ENCODE data around the gene ACCS.

The ACCS gene

GRCh38 chr11:44031549-44031948 is 34.5 kb upstream of the ACCS start:
- H3K4me1 Mint-ChIP-seq, result no peaks in the 10 kb centered on the region
- H3K36me3 Mint-ChIP-seq (ENCODE audit: low read depth), result no peaks in the 10 kb centered on the region
- H3K9me3 Mint-ChIP-seq, result no peaks in the 10 kb centered on the region
- ATAC-seq, result no peak
- DNase-seq, result no peak
- no peak overlapping the region for H3K27ac Mint-ChIP-seq
- no peak overlapping the region for H3K4me3 Mint-ChIP-seq
- H3K27me3 Mint-ChIP-seq, result peaks cover 21% of the 10 kb centered on the region

GRCh38 chr11:44032299-44033085 is 33.6 kb upstream of the ACCS start:
- Mint-ChIP-seq H3K4me1 (no peaks in the 10 kb centered on the region), H3K27ac (no peak overlapping the region), H3K9me3 (no peaks in the 10 kb centered on the region), H3K4me3 (no peak overlapping the region), H3K27me3 (peaks cover 21% of the 10 kb centered on the region), H3K36me3 (ENCODE audit: low read depth) (no peaks in the 10 kb centered on the region)
- no peak for ATAC-seq
- no peak for DNase-seq

GRCh38 chr11:44033411-44033850 is 32.6 kb upstream of the ACCS start:
- H3K27me3 Mint-ChIP-seq, result peaks cover 26% of the 10 kb centered on the region
- no peak for ATAC-seq

GRCh38 chr11:44033856-44034255 is 32.2 kb upstream of the ACCS start:
- H3K4me3 Mint-ChIP-seq, result no peak overlapping the region
- no peak for DNase-seq
- no peaks in the 10 kb centered on the region for H3K9me3 Mint-ChIP-seq
- peaks cover 24% of the 10 kb centered on the region for H3K27me3 Mint-ChIP-seq
- H3K36me3 Mint-ChIP-seq (ENCODE audit: low read depth), result no peaks in the 10 kb centered on the region
- no peak for ATAC-seq
- no peak overlapping the region for H3K27ac Mint-ChIP-seq
- no peaks in the 10 kb centered on the region for H3K4me1 Mint-ChIP-seq

More at GRCh38 chr11:44033411-44033850, 32.6 kb upstream of the ACCS start:
- Mint-ChIP-seq H3K4me1 (no peaks in the 10 kb centered on the region), H3K9me3 (no peaks in the 10 kb centered on the region), H3K36me3 (ENCODE audit: low read depth) (no peaks in the 10 kb centered on the region), H3K27ac (no peak overlapping the region), H3K4me3 (no peak overlapping the region)
- no peak for DNase-seq

- Mint-ChIP-seq H3K4me3 (no peak overlapping the region), H3K36me3 (ENCODE audit: low read depth) (no peaks in the 10 kb centered on the region), H3K27ac (no peak overlapping the region), H3K9me3 (no peaks in the 10 kb centered on the region), H3K4me1 (no peaks in the 10 kb centered on the region), H3K27me3 (peaks cover 16% of the 10 kb centered on the region)
- DNase-seq (no peak), ATAC-seq (no peak)
These were observed 31.4 kb upstream of the ACCS start for GRCh38 chr11:44034639-44035038.

GRCh38 chr11:44036811-44037657 is 29.0 kb upstream of the ACCS start:
- peaks cover 5% of the 10 kb centered on the region for H3K27me3 Mint-ChIP-seq
- H3K36me3 Mint-ChIP-seq (ENCODE audit: low read depth), result no peaks in the 10 kb centered on the region
- H3K4me3 Mint-ChIP-seq, result no peak overlapping the region
- H3K9me3 Mint-ChIP-seq, result no peaks in the 10 kb centered on the region
- ATAC-seq (peak; percentile 64), DNase-seq (peak; percentile 29)
- H3K27ac Mint-ChIP-seq, result no peak overlapping the region
- H3K4me1 Mint-ChIP-seq, result no peaks in the 10 kb centered on the region

GRCh38 chr11:44037658-44037998 is 28.4 kb upstream of the ACCS start:
- Mint-ChIP-seq H3K4me3 (no peak overlapping the region), H3K36me3 (ENCODE audit: low read depth) (no peaks in the 10 kb centered on the region), H3K9me3 (no peaks in the 10 kb centered on the region), H3K27me3 (peaks cover 5% of the 10 kb centered on the region), H3K27ac (no peak overlapping the region), H3K4me1 (no peaks in the 10 kb centered on the region)
- no peak for DNase-seq
- ATAC-seq, result no peak

- no peak for DNase-seq
- no peak overlapping the region for H3K4me3 Mint-ChIP-seq
- no peak for ATAC-seq
- no peaks in the 10 kb centered on the region for H3K4me1 Mint-ChIP-seq
- peaks cover 2% of the 10 kb centered on the region for H3K27me3 Mint-ChIP-seq
- no peak overlapping the region for H3K27ac Mint-ChIP-seq
- no peaks in the 10 kb centered on the region for H3K9me3 Mint-ChIP-seq
- H3K36me3 Mint-ChIP-seq (ENCODE audit: low read depth), result no peaks in the 10 kb centered on the region
These were observed 22.9 kb upstream of the ACCS start for GRCh38 chr11:44043157-44043556.

GRCh38 chr11:44046182-44046581 is 19.9 kb upstream of the ACCS start:
- no peaks in the 10 kb centered on the region for H3K4me1 Mint-ChIP-seq
- H3K9me3 Mint-ChIP-seq, result no peaks in the 10 kb centered on the region
- DNase-seq (no peak), ATAC-seq (no peak)
- H3K36me3 Mint-ChIP-seq (ENCODE audit: low read depth), result no peaks in the 10 kb centered on the region
- H3K27me3 Mint-ChIP-seq, result peaks cover 2% of the 10 kb centered on the region
- H3K27ac Mint-ChIP-seq, result no peak overlapping the region
- H3K4me3 Mint-ChIP-seq, result no peak overlapping the region

- DNase-seq, result no peak
- H3K9me3 Mint-ChIP-seq, result no peaks in the 10 kb centered on the region
- ATAC-seq, result no peak
- H3K4me3 Mint-ChIP-seq, result no peak overlapping the region
- H3K4me1 Mint-ChIP-seq, result no peaks in the 10 kb centered on the region
- H3K27ac Mint-ChIP-seq, result no peak overlapping the region
- no peaks in the 10 kb centered on the region for H3K36me3 Mint-ChIP-seq (ENCODE audit: low read depth)
- H3K27me3 Mint-ChIP-seq, result peaks cover 2% of the 10 kb centered on the region
These were observed 18.8 kb upstream of the ACCS start for GRCh38 chr11:44047298-44047697.

GRCh38 chr11:44047931-44048431 is 18.1 kb upstream of the ACCS start, which contains the start of gene ACCSL:
TSS of gene ACCSL (plus strand) at chr11:44047981. CDS start at chr11:44048037, 56 bp downstream.
- no peaks in the 10 kb centered on the region for H3K9me3 Mint-ChIP-seq

GRCh38 chr11:44049832-44050231 is 16.2 kb upstream of the ACCS start:
- no peak for ATAC-seq
- no peaks in the 10 kb centered on the region for H3K36me3 Mint-ChIP-seq (ENCODE audit: low read depth)
- H3K4me1 Mint-ChIP-seq, result no peaks in the 10 kb centered on the region
- H3K9me3 Mint-ChIP-seq, result no peaks in the 10 kb centered on the region
- H3K4me3 Mint-ChIP-seq, result no peak overlapping the region
- H3K27me3 Mint-ChIP-seq, result peaks cover 2% of the 10 kb centered on the region
- no peak overlapping the region for H3K27ac Mint-ChIP-seq
- no peak for DNase-seq

More at GRCh38 chr11:44047931-44048431, 18.1 kb upstream of the ACCS start, which contains the start of gene ACCSL:
- no peak within 1 kb of the TSS for H3K4me3 Mint-ChIP-seq
- DNase-seq (no peak), ATAC-seq (no peak)
- no peak within 1 kb of the TSS for H3K27ac Mint-ChIP-seq
- no peaks in the 10 kb centered on the region for H3K36me3 Mint-ChIP-seq (ENCODE audit: low read depth)
- H3K4me1 Mint-ChIP-seq, result no peaks in the 10 kb centered on the region
- H3K27me3 Mint-ChIP-seq, result peaks cover 2% of the 10 kb centered on the region

- Mint-ChIP-seq H3K27me3 (peaks cover 2% of the 10 kb centered on the region), H3K27ac (no peak overlapping the region), H3K36me3 (ENCODE audit: low read depth) (no peaks in the 10 kb centered on the region), H3K4me1 (no peaks in the 10 kb centered on the region), H3K4me3 (no peak overlapping the region), H3K9me3 (no peaks in the 10 kb centered on the region)
- no peak for DNase-seq
- ATAC-seq, result no peak
These were observed 14.9 kb upstream of the ACCS start for GRCh38 chr11:44051171-44051570.

- DNase-seq (no peak), ATAC-seq (no peak)
- H3K27me3 Mint-ChIP-seq, result peaks cover 1% of the 10 kb centered on the region
- H3K9me3 Mint-ChIP-seq, result no peaks in the 10 kb centered on the region
- H3K27ac Mint-ChIP-seq, result no peak overlapping the region
- H3K4me3 Mint-ChIP-seq, result no peak overlapping the region
- H3K36me3 Mint-ChIP-seq (ENCODE audit: low read depth), result no peaks in the 10 kb centered on the region
- H3K4me1 Mint-ChIP-seq, result no peaks in the 10 kb centered on the region
These were observed 8.7 kb upstream of the ACCS start for GRCh38 chr11:44057340-44057739.

GRCh38 chr11:44058275-44058674 is 7.8 kb upstream of the ACCS start:
- Mint-ChIP-seq H3K4me3 (no peak overlapping the region), H3K4me1 (no peaks in the 10 kb centered on the region), H3K27me3 (peaks cover 1% of the 10 kb centered on the region), H3K27ac (no peak overlapping the region), H3K9me3 (no peaks in the 10 kb centered on the region), H3K36me3 (ENCODE audit: low read depth) (no peaks in the 10 kb centered on the region)
- DNase-seq (no peak), ATAC-seq (no peak)
